ENCODE data around the gene NDUFC1.
"Not testable (repeated sequence)": the region's sequence is repeated elsewhere in the genome, so short reads cannot be mapped to it uniquely, and the experiment has no call there.

The NDUFC1 gene

GRCh38 chr4:139316733-139317132 is 14.5 kb upstream of the NDUFC1 start:
- peaks cover 40% of the 10 kb centered on the region for H3K4me1 ChIP-seq (ENCODE audit: insufficient read depth, low read length)
- H3K27ac ChIP-seq (ENCODE audit: low read depth, low read length), result no peak overlapping the region
- WGBS, result 92% methylated on average over 2 of the region's 2 CpGs
- no peaks in the 10 kb centered on the region for H3K27me3 ChIP-seq (ENCODE audit: insufficient read depth, low read length)
- no peak overlapping the region for H3K9ac ChIP-seq (ENCODE audit: low read depth, low read length)
- H3K9me3 ChIP-seq (ENCODE audit: insufficient read depth, low read depth, low read length), result no peaks in the 10 kb centered on the region
- peaks cover 5% of the 10 kb centered on the region; the same call in 1 of the 2 replicates for H3K36me3 ChIP-seq (ENCODE audit: insufficient read depth, low read length)
- no peak overlapping the region for H3K4me3 ChIP-seq (ENCODE audit: low read length)

DNA sequence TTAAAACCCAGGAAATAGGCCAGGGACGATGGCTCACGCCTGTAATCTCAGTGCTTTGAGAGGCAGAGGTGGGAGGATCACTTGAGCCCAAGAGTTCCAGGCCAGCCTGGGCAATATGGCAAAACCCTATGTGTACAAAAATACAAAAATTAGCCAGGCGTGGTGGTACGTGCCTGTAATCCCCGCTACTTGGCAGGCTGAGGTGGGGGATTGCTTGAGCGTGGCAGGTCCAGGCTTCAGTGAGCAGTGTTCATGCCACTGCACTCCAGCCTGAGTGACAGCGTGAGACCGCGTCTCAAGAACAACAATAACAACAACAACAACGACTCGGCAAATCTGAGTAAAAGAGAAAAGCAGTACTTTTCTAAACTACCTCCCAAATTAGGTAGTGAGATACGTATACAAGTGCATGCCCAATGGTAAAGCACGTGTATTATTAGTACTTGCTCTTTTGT is 13.0 kb upstream of the NDUFC1 start:
- peaks cover 43% of the 10 kb centered on the region for H3K4me1 ChIP-seq (ENCODE audit: insufficient read depth, low read length)
- peaks cover 5% of the 10 kb centered on the region; the same call in 1 of the 2 replicates for H3K36me3 ChIP-seq (ENCODE audit: insufficient read depth, low read length)
- peak overlapping the region; percentile 48; the same call in 1 of the 2 replicates for H3K9ac ChIP-seq (ENCODE audit: low read depth, low read length)
- 89% methylated on average over 13 of the region's 13 CpGs for WGBS
- H3K27me3 ChIP-seq (ENCODE audit: insufficient read depth, low read length), result no peaks in the 10 kb centered on the region
- peak overlapping the region; percentile 28; the same call in 1 of the 2 replicates for H3K27ac ChIP-seq (ENCODE audit: low read depth, low read length)
- no peak overlapping the region for H3K4me3 ChIP-seq (ENCODE audit: low read length)
- no peaks in the 10 kb centered on the region for H3K9me3 ChIP-seq (ENCODE audit: insufficient read depth, low read depth, low read length)

GRCh38 chr4:139314047-139314800 is 11.9 kb upstream of the NDUFC1 start:
- Histone ChIP-seq H3K27ac (ENCODE audit: low read depth, low read length) (peak overlapping the region; percentile 47; the same call in 1 of the 2 replicates), H3K36me3 (ENCODE audit: insufficient read depth, low read length) (peaks cover 5% of the 10 kb centered on the region; the same call in 1 of the 2 replicates), H3K9ac (ENCODE audit: low read depth, low read length) (0 out of 2 replicates have a peak overlapping the region, but pooled peaks have one; percentile 17), H3K9me3 (ENCODE audit: insufficient read depth, low read depth, low read length) (no peaks in the 10 kb centered on the region), H3K27me3 (ENCODE audit: insufficient read depth, low read length) (no peaks in the 10 kb centered on the region), H3K4me3 (ENCODE audit: low read length) (no peak overlapping the region), H3K4me1 (ENCODE audit: insufficient read depth, low read length) (peaks cover 43% of the 10 kb centered on the region)
- 56% methylated on average over 4 of the region's 4 CpGs for WGBS

- H3K4me1 ChIP-seq (ENCODE audit: insufficient read depth, low read length), result peaks cover 43% of the 10 kb centered on the region
- H3K4me3 ChIP-seq (ENCODE audit: low read length), result not testable (repeated sequence)
Measured at GRCh38 chr4:139313414-139313813, 11.1 kb upstream of the NDUFC1 start.

GRCh38 chr4:139312552-139313332 is 10.5 kb upstream of the NDUFC1 start:
- H3K9me3 ChIP-seq (ENCODE audit: insufficient read depth, low read depth, low read length), result no peaks in the 10 kb centered on the region
- WGBS, result 93% methylated on average over 3 of the region's 3 CpGs
- peaks cover 43% of the 10 kb centered on the region for H3K4me1 ChIP-seq (ENCODE audit: insufficient read depth, low read length)
- no peak overlapping the region for H3K27ac ChIP-seq (ENCODE audit: low read depth, low read length)
- H3K9ac ChIP-seq (ENCODE audit: low read depth, low read length), result no peak overlapping the region
- no peaks in the 10 kb centered on the region for H3K27me3 ChIP-seq (ENCODE audit: insufficient read depth, low read length)
- no peak overlapping the region for H3K4me3 ChIP-seq (ENCODE audit: low read length)
- peaks cover 9% of the 10 kb centered on the region for H3K36me3 ChIP-seq (ENCODE audit: insufficient read depth, low read length)

More at GRCh38 chr4:139313414-139313813, 11.1 kb upstream of the NDUFC1 start:
- H3K36me3 ChIP-seq (ENCODE audit: insufficient read depth, low read length); H3K9ac ChIP-seq (ENCODE audit: low read depth, low read length); H3K9me3 ChIP-seq (ENCODE audit: insufficient read depth, low read depth, low read length); H3K27ac ChIP-seq (ENCODE audit: low read depth, low read length); H3K27me3 ChIP-seq (ENCODE audit: insufficient read depth, low read length): not testable (repeated sequence)
- WGBS, result 91% methylated on average over 10 of the region's 10 CpGs

DNA sequence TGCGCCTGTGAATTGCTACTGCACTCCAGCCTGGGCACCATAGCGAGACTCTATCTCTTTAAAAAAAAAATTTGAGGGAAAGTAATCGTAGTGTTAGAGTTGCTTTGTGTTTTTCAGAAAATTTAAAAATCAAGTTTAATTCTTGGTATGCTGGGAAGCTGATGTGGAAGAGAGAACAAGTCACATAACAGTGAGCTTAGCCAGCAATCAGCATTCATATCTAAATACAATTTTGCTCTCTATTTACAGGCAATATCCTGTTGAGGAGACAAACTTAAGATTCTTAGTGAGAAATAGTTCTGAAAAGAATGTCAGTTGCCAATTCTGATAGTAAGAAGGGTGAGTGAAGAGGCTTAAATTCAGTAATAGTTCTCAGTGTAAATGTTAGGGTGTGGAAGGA is 9.6 kb upstream of the NDUFC1 start:
- H3K36me3 ChIP-seq (ENCODE audit: insufficient read depth, low read length), result peaks cover 14% of the 10 kb centered on the region
- 90% methylated on average over 3 of the region's 3 CpGs for WGBS
- no peak overlapping the region; the same call in 1 of the 2 replicates for H3K27ac ChIP-seq (ENCODE audit: low read depth, low read length)

GRCh38 chr4:139304920-139305319 is 2.6 kb upstream of the NDUFC1 start:
- 100% methylated on average over 2 of the region's 2 CpGs for WGBS
- Histone ChIP-seq H3K4me3 (ENCODE audit: low read length) (no peak overlapping the region), H3K36me3 (ENCODE audit: insufficient read depth, low read length) (peaks cover 43% of the 10 kb centered on the region), H3K9ac (ENCODE audit: low read depth, low read length) (no peak overlapping the region), H3K27me3 (ENCODE audit: insufficient read depth, low read length) (no peaks in the 10 kb centered on the region), H3K27ac (ENCODE audit: low read depth, low read length) (no peak overlapping the region), H3K4me1 (ENCODE audit: insufficient read depth, low read length) (peaks cover 10% of the 10 kb centered on the region), H3K9me3 (ENCODE audit: insufficient read depth, low read depth, low read length) (peaks cover 10% of the 10 kb centered on the region; the same call in 1 of the 2 replicates)

More for the DNA sequence above, 9.6 kb upstream of the NDUFC1 start:
- no peak overlapping the region for H3K9ac ChIP-seq (ENCODE audit: low read depth, low read length)
- H3K9me3 ChIP-seq (ENCODE audit: insufficient read depth, low read depth, low read length), result no peaks in the 10 kb centered on the region
- H3K27me3 ChIP-seq (ENCODE audit: insufficient read depth, low read length), result no peaks in the 10 kb centered on the region
- no peak overlapping the region for H3K4me3 ChIP-seq (ENCODE audit: low read length)
- peaks cover 44% of the 10 kb centered on the region for H3K4me1 ChIP-seq (ENCODE audit: insufficient read depth, low read length)

GRCh38 chr4:139301113-139301820 is 1.0 kb downstream of the NDUFC1 start, which contains the start of gene NAA15:
Gene NAA15 (plus strand): TSS chr4:139301505. CDS start chr4:139301778, 273 bp downstream.
- Histone ChIP-seq H3K4me1 (ENCODE audit: insufficient read depth, low read length) (peaks cover 10% of the 10 kb centered on the region), H3K27me3 (ENCODE audit: insufficient read depth, low read length) (no peaks in the 10 kb centered on the region), H3K36me3 (ENCODE audit: insufficient read depth, low read length) (peaks cover 25% of the 10 kb centered on the region), H3K9me3 (ENCODE audit: insufficient read depth, low read depth, low read length) (peaks cover 10% of the 10 kb centered on the region; the same call in 1 of the 2 replicates), H3K4me3 (ENCODE audit: low read length) (peak within 1 kb of the TSS; percentile 100), H3K27ac (ENCODE audit: low read depth, low read length) (peak within 1 kb of the TSS; percentile 96), H3K9ac (ENCODE audit: low read depth, low read length) (peak within 1 kb of the TSS; percentile 94)
- under 1% methylated on average over 61 of the region's 61 CpGs for WGBS

DNA sequence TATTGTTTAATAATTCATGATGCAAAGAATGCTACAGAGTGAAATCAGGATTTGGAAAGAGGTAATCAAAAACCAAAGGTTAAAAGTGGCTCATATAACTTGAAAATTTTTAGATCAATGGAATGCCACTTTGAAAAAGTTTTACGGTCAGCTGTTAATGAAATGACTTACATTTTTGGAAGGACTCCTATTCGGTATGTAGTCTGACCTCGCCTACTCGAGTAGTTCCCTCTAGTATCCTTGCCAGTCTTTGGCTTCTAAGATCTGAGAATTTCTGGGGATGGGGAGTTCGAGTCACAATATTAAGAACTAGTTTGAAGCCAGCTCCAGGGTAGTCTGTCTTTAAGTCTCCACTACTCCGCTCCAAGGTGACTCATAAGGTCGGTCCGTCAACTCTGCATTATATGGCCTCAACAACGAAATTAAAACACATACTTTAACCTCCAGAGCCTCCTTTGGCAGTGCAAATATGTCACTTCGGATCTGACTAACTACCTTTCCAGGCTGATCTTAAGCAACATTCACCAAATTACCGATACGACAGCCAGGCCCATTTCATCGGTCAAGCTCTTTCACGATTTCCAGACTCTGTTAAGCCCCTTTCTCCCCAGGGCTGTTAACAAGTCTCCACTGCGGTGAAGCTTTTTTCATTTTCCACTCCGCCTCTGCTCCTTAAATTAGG is 1.7 kb downstream of the NDUFC1 start:
- Histone ChIP-seq H3K27me3 (ENCODE audit: insufficient read depth, low read length) (no peaks in the 10 kb centered on the region), H3K9ac (ENCODE audit: low read depth, low read length) (peak overlapping the region; percentile 94), H3K36me3 (ENCODE audit: insufficient read depth, low read length) (peaks cover 20% of the 10 kb centered on the region), H3K4me3 (ENCODE audit: low read length) (peak overlapping the region; percentile 100), H3K27ac (ENCODE audit: low read depth, low read length) (peak overlapping the region; percentile 96), H3K4me1 (ENCODE audit: insufficient read depth, low read length) (peaks cover 10% of the 10 kb centered on the region), H3K9me3 (ENCODE audit: insufficient read depth, low read depth, low read length) (peaks cover 10% of the 10 kb centered on the region; the same call in 1 of the 2 replicates)
- 7% methylated on average over 16 of the region's 16 CpGs for WGBS

GRCh38 chr4:139299536-139299935 is 2.7 kb downstream of the NDUFC1 start:
- Histone ChIP-seq H3K9ac (ENCODE audit: low read depth, low read length) (0 out of 2 replicates have a peak overlapping the region, but pooled peaks have one; percentile 14), H3K4me3 (ENCODE audit: low read length) (peak overlapping the region; percentile 100)

More at GRCh38 chr4:139299536-139299935, 2.7 kb downstream of the NDUFC1 start:
- Histone ChIP-seq H3K27me3 (ENCODE audit: insufficient read depth, low read length) (no peaks in the 10 kb centered on the region), H3K4me1 (ENCODE audit: insufficient read depth, low read length) (peaks cover 15% of the 10 kb centered on the region), H3K9me3 (ENCODE audit: insufficient read depth, low read depth, low read length) (peaks cover 4% of the 10 kb centered on the region; the same call in 1 of the 2 replicates), H3K27ac (ENCODE audit: low read depth, low read length) (peak overlapping the region; percentile 36; the same call in 1 of the 2 replicates), H3K36me3 (ENCODE audit: insufficient read depth, low read length) (peaks cover 10% of the 10 kb centered on the region; the same call in 1 of the 2 replicates)
- WGBS, result 79% methylated on average over 1 of the region's 1 CpG

Measured in HUES64 (cell line).